HG02870 (cell line): ENCODE measurements around the gene RBM43.
"Not testable (repeated sequence)": the region's sequence is repeated elsewhere in the genome, so short reads cannot be mapped to it uniquely, and the experiment has no call there.

ENCODE experiments used
- ATAC-seq: cut with Tn5 transposase; IDR thresholded peaks from one replicate; pipeline ENCODE4 v1.9.1; 2021; ENCODE audit warnings: mild to moderate bottlenecking, moderate library complexity; ENCODE audit not compliant: unreplicated experiment

The RBM43 gene

DNA sequence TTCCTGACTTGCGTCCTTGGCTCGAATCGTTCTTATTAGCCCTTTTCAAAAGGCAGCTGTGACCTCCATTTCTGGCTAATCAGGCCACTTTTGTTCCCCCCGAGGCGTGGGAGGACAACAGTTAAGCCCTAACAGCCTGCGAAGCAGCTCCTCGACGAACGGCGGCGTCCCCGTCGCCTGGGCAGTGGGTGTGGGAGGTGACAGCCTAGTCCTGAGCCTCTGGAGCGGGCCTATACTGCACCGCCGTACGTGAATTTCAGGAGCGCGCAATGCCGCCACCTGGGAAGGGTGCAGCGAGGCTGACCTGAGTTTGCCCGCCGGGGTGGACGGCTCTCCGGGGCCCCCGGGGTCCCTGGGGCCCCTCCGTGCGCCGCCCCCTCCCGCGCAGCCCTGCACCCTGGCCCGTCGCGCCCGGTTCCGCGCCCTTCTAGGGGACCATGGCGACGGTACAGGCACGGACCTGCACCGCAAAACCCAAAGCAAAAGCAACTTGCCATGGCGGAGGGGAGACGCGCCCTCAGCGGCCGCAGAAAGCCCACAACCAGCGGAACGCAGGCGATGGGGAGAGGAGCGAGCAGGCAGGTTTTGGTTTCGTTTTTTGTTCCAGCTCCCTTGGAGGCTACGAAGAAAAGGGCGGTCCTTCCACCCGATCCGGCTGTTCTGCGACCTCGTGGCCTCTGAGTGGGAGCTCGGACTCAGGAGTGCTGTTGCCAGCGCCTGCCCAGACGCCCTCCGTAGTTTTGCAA, at the start of gene RBM43:
TSS of gene RBM43 (minus strand) at position 633 of the 746 bp plus-strand sequence. CDS start at position 497, 136 bp downstream.
- ATAC-seq = peak; percentile 85

DNA sequence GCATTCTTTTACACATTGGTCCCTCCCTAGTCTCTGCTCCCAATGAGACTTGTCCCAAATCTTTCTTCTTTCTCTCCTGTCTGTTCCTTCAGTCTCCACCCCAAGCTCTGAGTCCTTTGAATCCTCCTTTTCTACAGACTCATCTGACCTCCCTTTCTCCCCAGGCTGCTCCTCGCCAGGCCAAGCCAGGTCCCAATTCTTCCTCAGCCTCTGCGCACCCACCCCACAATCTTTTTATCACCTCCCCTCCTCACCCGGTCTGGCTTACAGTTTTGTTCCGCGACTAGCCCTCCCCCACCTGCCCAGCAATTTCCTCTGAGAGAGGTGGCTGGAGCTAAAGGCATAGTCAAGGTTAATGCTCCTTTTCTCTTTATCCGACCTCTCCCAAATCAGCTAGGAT, 48.6 kb upstream of the RBM43 start:
- ATAC-seq = not testable (repeated sequence)

DNA sequence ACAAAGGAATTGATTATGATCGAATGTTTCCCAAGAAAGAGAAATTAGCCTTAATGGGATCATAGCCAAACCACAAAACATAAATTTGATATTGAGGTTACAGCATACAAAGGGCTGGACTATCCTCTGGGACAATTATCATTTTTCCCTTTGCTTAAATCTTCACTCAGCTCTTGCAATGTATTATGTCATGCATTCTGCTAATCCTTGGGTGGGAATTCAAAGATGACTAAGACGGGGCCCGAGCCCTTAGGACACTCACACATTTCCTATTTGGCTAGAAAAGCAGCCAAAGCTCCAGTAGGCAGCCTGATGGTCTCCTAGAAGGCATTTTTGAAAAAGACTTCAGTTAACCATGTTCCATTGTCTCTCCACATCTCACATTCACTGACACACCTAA, 45.0 kb upstream of the RBM43 start:
- ATAC-seq = no peak

DNA sequence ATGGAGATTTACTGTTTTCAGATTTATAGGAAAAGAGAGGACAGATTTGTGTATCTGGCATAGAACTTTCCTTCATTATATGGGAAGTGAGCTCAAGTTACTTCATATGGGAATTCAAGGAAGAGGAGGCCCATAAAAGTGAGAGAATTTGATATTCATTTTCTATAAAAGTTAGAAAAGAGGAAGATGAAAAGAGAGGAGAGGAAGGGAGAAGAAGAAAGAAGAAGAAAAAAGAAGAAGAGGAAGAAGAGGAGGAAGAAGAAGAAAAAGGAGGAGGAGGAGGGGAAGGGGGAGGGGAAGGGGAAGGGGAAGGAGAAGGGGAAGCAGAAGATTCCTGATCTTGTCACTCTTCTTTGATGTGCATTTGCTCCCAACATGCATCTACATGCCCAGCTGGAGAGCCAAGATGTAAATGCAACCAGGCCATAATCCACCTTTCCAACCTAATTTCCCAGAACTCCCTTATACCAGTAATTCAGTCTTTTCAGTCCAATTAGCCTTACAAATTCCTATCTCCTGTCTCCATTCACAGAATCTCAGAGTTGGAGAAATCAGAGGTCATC, 43.5 kb upstream of the RBM43 start:
- no peak for ATAC-seq

DNA sequence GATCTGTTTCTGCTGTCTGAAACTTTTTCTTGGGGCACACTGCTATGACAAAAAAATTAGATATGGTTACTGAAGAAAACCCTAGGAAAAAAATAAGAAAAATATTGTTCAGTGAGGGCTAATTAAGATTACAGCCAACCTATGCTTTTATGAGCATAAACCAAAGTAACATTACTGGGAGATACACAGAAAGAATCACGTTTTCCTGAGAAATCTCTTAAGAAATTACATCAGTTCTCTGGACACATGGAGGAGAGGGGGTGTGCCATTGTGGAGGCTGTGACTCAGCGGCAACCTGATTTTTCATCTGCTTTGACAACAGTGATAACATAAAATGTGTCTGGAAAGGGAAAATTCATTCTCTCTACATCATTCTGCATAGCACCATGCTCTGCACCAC, 41.2 kb upstream of the RBM43 start:
- no peak for ATAC-seq

DNA sequence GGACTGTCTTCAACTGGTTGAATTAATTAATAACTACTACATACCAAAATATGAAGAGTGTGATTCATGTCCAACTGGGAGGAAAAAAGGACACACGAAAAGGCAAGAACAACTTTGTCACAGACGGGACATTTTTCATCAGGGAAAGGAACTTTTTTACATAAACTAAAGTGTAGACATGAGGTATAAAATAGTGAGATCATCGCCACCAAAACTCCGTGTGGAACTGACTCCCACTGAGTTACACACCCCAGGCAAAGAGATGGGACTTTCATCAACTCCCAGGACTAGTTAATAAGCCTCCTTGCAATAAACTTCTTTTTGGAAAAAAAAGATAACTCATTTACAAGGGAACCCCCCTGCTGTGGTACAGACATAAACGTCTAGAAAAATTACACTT, 40.7 kb upstream of the RBM43 start:
- no peak for ATAC-seq

DNA sequence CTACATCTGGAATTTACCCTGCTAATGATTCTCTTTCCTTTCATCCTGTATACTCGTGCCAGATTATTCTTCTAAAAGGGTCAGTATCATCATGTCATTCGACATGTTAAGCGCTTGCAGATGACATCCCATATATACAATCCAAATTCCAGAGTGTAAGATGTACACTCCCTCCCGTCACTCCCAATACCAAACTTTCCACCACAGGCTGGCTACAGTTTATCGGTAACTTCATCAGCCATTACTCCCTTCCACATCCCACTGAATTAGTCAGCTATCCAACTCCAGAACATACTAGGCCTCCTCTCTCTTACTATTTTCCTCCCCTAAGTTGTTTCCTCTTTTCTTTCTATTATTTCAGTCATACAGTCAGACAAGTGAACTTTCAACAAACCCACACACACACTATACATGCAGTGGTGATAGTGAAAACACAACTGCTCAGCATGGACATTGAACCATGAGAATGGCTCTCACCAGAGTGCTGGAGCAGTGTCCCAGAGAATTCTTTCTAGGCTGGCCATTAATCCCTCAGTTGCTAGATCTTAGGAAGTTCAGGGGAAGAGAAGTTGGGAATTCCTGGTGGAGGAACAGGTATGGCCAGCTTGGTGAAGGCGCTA, 38.4 kb upstream of the RBM43 start:
- peak; percentile 50 for ATAC-seq

DNA sequence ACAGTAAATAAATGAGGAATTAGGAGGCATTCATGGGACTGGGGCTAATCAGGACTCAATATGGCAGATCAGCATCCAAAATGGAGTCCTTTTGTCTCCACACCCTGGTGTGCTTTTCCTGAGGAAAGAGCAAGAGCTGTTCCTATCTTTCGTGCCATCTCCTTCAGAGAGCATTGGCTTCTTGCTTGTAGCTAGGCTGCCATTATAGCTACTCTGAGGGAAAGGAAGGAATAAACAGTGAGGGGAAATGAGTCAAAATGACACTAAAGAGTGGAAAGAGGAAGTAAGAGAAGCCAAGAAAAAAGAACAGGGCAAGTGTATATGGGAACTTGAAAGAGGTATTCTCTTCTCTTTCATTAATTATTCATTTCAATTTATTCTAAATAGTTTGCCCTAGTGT, 36.2 kb upstream of the RBM43 start:
- ATAC-seq = peak; percentile 94

DNA sequence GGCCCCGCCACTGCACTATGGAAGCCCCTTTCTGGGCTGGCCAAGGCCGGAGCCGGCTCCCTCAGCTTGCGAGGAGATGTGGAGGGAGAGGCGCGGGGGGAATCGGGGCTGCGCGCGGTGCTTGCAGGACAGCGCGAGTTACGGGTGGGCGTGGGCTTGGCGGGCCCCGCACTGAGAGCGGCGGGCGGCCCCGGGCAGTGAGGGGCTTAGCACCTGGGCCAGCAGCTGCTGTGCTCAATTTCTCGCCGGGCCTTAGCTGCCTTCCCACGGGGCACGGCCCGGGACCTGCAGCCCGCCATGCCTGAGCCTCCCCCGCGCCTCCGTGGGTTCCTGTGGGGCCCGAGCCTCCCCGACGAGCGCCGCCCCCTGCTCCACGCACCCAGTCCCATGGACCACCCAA, 34.3 kb upstream of the RBM43 start:
- ATAC-seq = not testable (repeated sequence)

DNA sequence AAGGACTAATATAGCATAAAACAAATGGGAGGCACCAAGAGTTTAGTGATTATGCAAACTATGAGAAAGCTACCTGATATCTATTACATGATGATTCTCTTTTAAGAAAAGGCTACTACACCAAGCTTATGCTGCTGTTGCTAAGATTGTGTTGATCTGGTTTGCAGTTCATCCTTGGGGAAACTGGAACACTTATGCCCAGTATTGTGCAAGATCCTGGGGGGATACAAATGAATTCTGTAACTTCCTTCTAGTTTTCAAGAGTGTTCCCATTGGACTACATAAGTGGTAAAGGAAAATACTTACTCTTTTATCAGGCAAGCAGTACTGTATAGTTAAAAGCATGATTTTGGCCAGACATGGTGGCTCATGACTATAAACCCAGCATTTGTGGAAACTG, 30.9 kb upstream of the RBM43 start:
- no peak for ATAC-seq

DNA sequence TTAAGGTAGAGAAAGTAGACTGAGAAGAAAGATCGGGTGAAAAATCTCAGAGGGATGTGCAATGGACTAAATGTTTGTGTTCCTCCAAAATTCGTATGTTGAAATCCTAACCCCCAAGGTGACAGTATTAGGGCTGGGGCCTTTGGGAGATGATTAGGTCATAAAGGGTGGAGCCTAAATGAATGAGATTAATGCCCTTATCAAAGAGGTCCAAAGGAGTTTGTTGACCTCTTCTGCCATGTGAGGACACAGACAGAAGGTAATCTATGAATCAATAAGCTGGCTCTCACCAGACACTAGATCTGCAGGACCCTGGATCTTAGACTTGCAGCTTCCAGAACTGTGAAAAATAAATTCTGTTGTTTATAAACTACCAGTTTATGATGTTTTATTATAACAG, 30.5 kb upstream of the RBM43 start:
- ATAC-seq = no peak

DNA sequence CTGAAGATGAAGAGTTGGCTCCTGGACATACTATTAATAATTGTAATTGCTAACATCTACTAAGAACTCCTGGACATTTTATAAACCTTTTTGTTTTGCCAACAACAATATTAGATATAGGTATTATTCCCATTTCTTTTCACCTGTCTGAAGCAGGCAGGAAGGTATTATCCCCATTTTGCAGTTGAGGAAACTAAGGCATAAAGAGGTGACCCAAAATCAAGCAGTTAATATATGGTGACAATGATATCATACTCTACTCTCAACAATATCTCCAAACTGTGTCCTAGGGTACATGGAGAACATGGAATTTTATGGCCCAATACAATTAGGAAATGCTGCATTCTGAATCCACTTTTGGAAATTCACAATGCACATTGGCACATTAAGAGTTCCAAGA, 29.6 kb upstream of the RBM43 start:
- no peak for ATAC-seq

DNA sequence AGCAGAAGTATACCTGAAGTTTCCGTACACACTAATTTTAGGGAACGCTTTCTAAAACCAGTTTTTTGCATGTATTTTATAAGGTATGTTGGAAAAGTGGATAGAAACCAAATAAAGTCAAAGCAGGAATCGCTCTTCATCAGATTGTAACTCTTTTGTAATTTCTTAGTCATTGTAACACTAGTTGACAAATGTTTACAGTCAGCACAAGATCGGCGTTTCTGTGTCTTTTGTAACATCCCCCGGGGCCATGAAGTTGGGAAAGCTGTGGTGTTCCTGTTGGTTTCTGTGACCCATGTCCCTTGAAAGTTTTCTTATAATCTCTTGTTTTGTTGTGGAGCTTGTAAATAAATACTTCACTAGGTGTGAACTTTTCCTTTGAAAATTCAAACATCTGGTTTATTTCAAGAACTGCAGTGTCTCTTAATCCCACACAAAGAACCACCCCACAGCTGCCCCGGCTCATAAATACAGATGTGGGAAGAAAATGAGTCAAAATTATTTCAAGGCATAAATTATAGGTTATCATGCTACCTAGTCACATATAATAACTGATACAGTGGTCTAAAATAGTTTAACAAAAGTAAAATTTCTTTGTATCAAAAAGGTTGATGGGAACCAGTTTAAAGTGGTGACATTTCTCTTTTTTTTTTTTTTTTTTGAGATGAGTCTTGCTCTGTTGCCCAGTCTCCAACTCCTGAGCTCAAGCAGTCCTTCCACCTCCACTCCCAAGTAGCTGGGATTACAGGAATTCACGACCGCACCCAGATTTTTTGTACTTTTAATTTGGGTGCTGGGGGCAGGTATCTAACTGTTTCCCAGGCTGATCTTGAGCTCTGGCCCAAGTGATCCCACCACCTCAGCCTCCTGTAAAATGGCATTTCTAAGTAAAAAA, 28.6 kb upstream of the RBM43 start:
- ATAC-seq = peak; percentile 28

DNA sequence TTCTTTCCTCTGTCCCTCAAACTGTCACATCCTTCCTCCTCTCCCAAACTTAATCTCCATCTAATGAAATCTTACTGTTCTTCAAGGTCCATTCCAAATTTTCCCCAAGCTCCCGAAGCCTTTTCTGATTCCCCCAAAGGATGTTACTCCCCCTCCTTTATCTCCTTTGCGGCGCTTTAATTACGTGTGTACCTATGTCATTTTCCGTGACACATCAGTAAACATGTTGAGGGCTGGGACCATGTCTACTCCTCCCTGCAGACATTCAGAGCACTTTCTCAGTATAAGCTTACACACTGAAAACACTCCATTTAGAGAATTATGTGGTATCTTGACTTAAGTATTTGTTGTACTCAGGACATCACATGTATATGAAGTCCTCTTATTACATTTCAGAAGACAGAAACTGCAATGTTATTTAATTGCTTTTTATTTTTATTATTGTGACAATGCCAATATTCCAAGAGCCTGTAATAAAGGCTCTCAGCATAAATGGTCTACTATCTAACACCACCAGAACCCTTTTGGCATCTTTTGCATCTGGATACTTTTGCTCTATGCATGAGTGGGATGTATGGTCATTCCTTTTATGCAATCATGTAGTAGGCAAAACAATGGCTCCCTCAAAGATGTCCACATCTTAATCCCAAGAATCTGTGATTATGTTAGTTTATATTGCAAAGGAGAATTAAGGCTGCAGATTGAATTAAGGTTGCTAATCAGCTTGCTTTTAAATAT, 26.0 kb upstream of the RBM43 start:
- ATAC-seq = no peak

DNA sequence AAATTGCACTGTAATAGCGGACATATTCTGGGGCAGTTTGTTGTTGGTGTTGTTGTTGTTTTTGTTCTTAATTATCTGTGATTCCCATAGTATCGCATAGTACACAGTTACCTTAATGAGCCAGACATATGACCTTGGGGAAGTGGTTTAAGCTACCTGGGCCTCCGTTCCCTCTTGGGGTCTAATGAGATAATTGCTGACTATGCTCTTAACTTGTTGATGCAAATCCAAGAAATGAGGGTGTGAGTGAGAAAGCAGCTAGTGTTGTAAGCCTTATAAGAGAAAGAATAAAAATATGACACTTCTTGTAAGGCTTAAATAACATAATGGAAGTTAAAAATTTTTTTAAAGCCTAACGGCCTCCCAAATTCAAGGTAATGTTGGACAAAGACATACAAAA, 20.7 kb upstream of the RBM43 start:
- no peak for ATAC-seq

DNA sequence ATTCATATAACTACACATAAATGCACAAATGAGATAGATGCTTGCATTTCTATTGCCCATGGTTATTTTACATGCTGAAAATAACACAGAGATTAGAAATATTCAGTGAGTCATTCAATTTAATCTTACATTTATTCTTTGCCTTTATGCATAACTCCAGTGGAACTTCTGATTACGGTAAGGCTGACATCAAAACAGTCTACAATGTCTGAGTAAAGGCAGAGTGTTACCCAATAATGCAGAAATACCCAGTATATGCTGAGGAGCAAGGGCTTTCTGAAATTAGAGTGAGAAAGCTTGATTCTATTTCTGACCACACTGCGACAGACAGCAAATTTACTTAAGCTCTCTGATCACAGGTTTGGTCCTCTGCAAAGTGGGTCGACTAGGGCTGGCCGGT, 18.6 kb upstream of the RBM43 start:
- ATAC-seq = no peak

DNA sequence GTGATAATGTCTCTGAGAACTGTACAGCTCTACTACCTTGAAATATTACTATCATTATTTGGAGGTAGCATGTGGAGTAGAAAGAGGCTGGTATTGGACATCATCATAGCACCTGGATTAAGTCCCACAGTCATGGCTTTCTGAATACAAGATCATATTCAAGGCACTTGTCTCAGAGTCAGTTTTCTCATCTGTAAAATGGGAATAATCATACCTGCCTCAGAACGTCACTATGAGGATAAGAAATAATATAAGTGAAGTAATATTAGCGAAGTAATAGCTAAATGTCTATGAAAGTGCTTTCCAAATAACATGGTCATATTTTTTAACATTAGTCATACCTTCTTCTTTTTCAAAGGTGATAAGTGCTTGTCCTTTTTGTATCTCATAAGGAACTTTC, 16.8 kb upstream of the RBM43 start:
- no peak for ATAC-seq

DNA sequence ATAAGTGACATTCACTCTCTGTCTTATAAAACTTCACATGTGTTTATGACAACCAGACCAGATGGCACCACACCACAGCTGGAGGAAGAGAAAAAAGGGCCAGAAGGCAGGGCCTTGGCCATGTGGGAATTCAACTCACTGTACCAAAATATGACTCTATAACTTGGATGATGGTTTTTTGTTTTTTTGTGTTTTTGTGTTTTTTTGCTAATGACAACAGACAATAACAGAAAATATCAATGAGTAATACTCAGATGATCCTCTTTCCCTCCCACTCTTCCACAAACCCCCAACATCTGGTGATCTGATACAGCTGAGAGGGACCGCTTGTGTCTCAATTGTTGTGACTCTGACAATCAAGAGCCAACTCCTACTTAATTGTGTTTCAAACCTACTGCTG, 15.4 kb upstream of the RBM43 start:
- no peak for ATAC-seq

DNA sequence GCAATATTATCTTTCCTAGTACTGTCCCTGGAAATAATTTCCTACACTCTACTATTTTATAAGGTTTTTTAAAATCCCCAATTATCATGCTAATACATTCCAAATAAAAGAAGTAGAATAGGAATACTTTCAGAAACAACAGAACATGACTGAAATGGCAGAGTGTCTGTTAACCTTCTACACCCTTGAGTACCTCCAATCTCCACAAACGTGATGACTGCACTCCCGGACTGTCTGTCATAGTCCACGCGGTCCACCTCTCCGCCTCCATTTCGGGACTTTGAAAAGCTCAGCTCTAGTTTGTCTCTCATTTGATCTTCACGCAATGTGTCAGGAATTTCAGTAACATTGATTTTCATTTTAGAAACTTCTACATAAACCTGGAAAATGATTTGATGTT, 13.6 kb upstream of the RBM43 start:
- ATAC-seq = no peak

DNA sequence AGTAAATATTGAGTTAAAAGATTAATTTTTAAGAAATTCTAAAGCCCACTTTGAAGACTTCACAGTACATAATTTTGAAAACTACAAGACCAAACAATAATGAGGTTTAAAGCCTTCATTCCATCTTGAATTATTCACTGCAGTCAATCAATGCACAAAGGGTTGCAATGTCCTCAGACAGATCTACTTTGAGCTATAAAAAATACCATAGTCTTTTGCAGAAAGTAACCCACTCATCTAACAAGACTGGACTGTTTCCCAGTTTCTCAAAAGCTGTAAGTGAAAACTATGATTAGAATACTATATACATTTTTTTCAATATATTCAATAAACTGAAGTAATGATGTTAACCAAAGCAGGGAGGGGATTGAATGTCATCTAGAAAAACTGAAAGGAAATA, 10.2 kb upstream of the RBM43 start:
- no peak for ATAC-seq
